ENCODE measurements around the gene NGEF. TPM values are rescaled to one million over a fixed set of nuclear protein-coding genes. Genes with fewer than 3 reads are reported as not detected.

NGEF gene
- total and polyA plus RNA-seq, 10 of the 15 experiments (the other 5 are each of a cell fraction or from before 2014, with no cell fraction given) = 0.12 TPM; not detected in 9

GRCh38 chr2:233012301-233012971, 620 bp downstream of the NGEF start:
- DNase-seq (ENCODE audit: low read depth, low spot score) = no peak
- no peak overlapping the region for H3K9ac ChIP-seq (ENCODE audit: control insufficient read depth, insufficient read depth, low read length)
- no peak overlapping the region for H2AFZ ChIP-seq (ENCODE audit: control insufficient read depth, low read depth, low read length)
- TF ChIP-seq HCFC1 (IDR thresholded peaks at IDR 0.05; ENCODE audit: low read length) = no peak
- TF ChIP-seq PBX3 (IDR thresholded peaks at IDR 0.05; ENCODE audit: insufficient replicate concordance, low read depth, low read length) = no peak
- 28% methylated on average over 12 of the region's 12 CpGs for WGBS (ENCODE audit: insufficient coverage, insufficient replicate concordance, low lambda C conversion rate, missing lambda C conversion rate)
- BruUV-seq (replicated peaks) = no TSS peak
- no peaks in the 10 kb centered on the region for H4K20me1 ChIP-seq (ENCODE audit: control insufficient read depth, insufficient read depth)
- ATAC-seq = no peak
- H3K79me2 ChIP-seq (ENCODE audit: control insufficient read depth, insufficient read depth, low read length) = no peaks in the 10 kb centered on the region
- ChIA-PET POLR2A (no interaction called here), SMC1A (ENCODE audit: uncharacterized antibody, unreplicated experiment) (no interaction called here), CTCF (interaction anchor here (0.7 to 0.9 kb wide), 2 partner anchors 9 to 16 kb away, joined by 3 read pairs; no protein-coding TSS in a partner anchor), RAD21 (ENCODE audit: unreplicated experiment) (no interaction called here)
- H3K4me2 ChIP-seq (ENCODE audit: control insufficient read depth, insufficient read depth) = no peak overlapping the region
- H3K4me3 ChIP-seq = no peak overlapping the region
- no peak for FAIRE-seq
- H3K27ac ChIP-seq (ENCODE audit: control insufficient read depth, insufficient read depth) = no peak overlapping the region
- H3K36me3 ChIP-seq (ENCODE audit: control insufficient read depth in 2 of 2, insufficient read depth in 2 of 2, low read length in 1 of 2) = no peaks in the 10 kb centered on the region
- in situ Hi-C loops (cut with MboI) = no loop called here
- no peaks in the 10 kb centered on the region for H3K9me3 ChIP-seq (replicated peaks; ENCODE audit: control insufficient read depth, insufficient read depth, low read length)
- no peaks in the 10 kb centered on the region; the same call in 1 of the 2 replicates for H3K4me1 ChIP-seq (ENCODE audit: control insufficient read depth, insufficient read depth, low read length)
- H3K27me3 ChIP-seq (replicated peaks in 1 of 2; ENCODE audit: control insufficient read depth in 2 of 2, insufficient read depth in 2 of 2, low read length in 1 of 2) = no peaks in the 10 kb centered on the region
- intact Hi-C loops (cut with micrococcal nuclease; ENCODE audit: unreplicated experiment) = no loop called here

GRCh38 chr2:233011702-233012131, 1.3 kb downstream of the NGEF start:
- no peak overlapping the region for H3K9ac ChIP-seq (ENCODE audit: control insufficient read depth, insufficient read depth, low read length)
- no TSS peak for BruUV-seq (replicated peaks)
- no peak for DNase-seq (ENCODE audit: low read depth, low spot score)
- SMC1A ChIA-PET (ENCODE audit: uncharacterized antibody, unreplicated experiment) = no interaction called here
- intact Hi-C loops (cut with micrococcal nuclease; ENCODE audit: unreplicated experiment) (no loop called here), in situ Hi-C loops (cut with MboI) (no loop called here)
- no peaks in the 10 kb centered on the region; the same call in 1 of the 2 replicates for H3K4me1 ChIP-seq (ENCODE audit: control insufficient read depth, insufficient read depth, low read length)
- no peaks in the 10 kb centered on the region for H3K27me3 ChIP-seq (replicated peaks in 1 of 2; ENCODE audit: control insufficient read depth in 2 of 2, insufficient read depth in 2 of 2, low read length in 1 of 2)
- ATAC-seq = peak; percentile 27; the same call in 2 of the 3 replicates
- WGBS (ENCODE audit: insufficient coverage, insufficient replicate concordance, low lambda C conversion rate, missing lambda C conversion rate) = 0% methylated on average over 1 of the region's 1 CpG
- H2AFZ ChIP-seq (ENCODE audit: control insufficient read depth, low read depth, low read length) = no peak overlapping the region
- no peaks in the 10 kb centered on the region for H3K36me3 ChIP-seq (ENCODE audit: control insufficient read depth in 2 of 2, insufficient read depth in 2 of 2, low read length in 1 of 2)
- no peak overlapping the region for H3K4me3 ChIP-seq
- RAD21 ChIA-PET (ENCODE audit: unreplicated experiment) = no interaction called here
- no peaks in the 10 kb centered on the region for H3K9me3 ChIP-seq (replicated peaks; ENCODE audit: control insufficient read depth, insufficient read depth, low read length)
- H3K27ac ChIP-seq (ENCODE audit: control insufficient read depth, insufficient read depth) = no peak overlapping the region
- no peaks in the 10 kb centered on the region for H3K79me2 ChIP-seq (ENCODE audit: control insufficient read depth, insufficient read depth, low read length)
- H3K4me2 ChIP-seq (ENCODE audit: control insufficient read depth, insufficient read depth) = no peak overlapping the region
- FAIRE-seq = no peak
- CTCF ChIA-PET = interaction anchor here (0.7 to 0.9 kb wide), 2 partner anchors 9 to 16 kb away, joined by 3 read pairs; no protein-coding TSS in a partner anchor
- POLR2A ChIA-PET = no interaction called here
- no peaks in the 10 kb centered on the region for H4K20me1 ChIP-seq (ENCODE audit: control insufficient read depth, insufficient read depth)
- no peak for TF ChIP-seq NR2F1 (conservative IDR thresholded peaks at IDR 0.05)
- TF ChIP-seq POLR2A (IDR thresholded peaks at IDR 0.05; ENCODE audit: low read depth, low read length) = no peak
- no peak for TF ChIP-seq RAD51 (IDR thresholded peaks at IDR 0.05)
- no peak for TF ChIP-seq RB1 (IDR thresholded peaks at IDR 0.05; ENCODE audit: borderline replicate concordance)
- no peak for TF ChIP-seq ATF7 (IDR thresholded peaks at IDR 0.05; ENCODE audit: low read depth)
- TF ChIP-seq CHD1 (IDR thresholded peaks at IDR 0.05; ENCODE audit: low read depth, low read length) = no peak
- TF ChIP-seq PKNOX1 (IDR thresholded peaks at IDR 0.05) = no peak
- TF ChIP-seq SMAD5 (IDR thresholded peaks at IDR 0.05; ENCODE audit: low read depth) = no peak
- TF ChIP-seq RUNX3 (IDR thresholded peaks at IDR 0.05; ENCODE audit: low read length) = 0 out of 2 replicates have a peak, but pooled peaks have one; percentile 33
- TF ChIP-seq BHLHE40 (IDR thresholded peaks at IDR 0.05; ENCODE audit: borderline replicate concordance in 1 of 2, low read depth in 2 of 2, low read length in 1 of 2) = no peak
- TF ChIP-seq NR2C2 (IDR thresholded peaks at IDR 0.05; ENCODE audit: borderline replicate concordance, control insufficient read depth, insufficient read length, low read depth) = no peak
- TF ChIP-seq SPI1 (IDR thresholded peaks at IDR 0.05; ENCODE audit: borderline replicate concordance, insufficient read depth, low read depth, low read length) = peak; percentile 22; the same call in 1 of the 2 replicates
- TF ChIP-seq TCF3 (IDR thresholded peaks at IDR 0.05; ENCODE audit: borderline replicate concordance, insufficient read depth, low read depth, low read length) = no peak
- no peak for TF ChIP-seq YY1 (IDR thresholded peaks at IDR 0.05; ENCODE audit: low read depth, low read length)
- no peak for TF ChIP-seq HCFC1 (IDR thresholded peaks at IDR 0.05; ENCODE audit: low read length)
